ENCODE results near the gene TMEM273. TPM values are rescaled to one million over a fixed set of nuclear protein-coding genes. Genes with fewer than 3 reads are reported as not detected.

TMEM273 gene
- total and polyA plus RNA-seq, 4 donors, result 12.0 to 41.8 (median 17.5) TPM

GRCh38 chr10:49184642-49185111 lies 3.5 kb downstream of the TMEM273 start:
- no peak for DNase-seq
- no peak overlapping the region for H3K27ac ChIP-seq (ENCODE audit: low read depth in 1 of 2, low read length in 1 of 2)
- no peak overlapping the region for H3K4me3 ChIP-seq
- H3K9ac ChIP-seq (ENCODE audit: insufficient read depth in 1 of 2, low read length in 2 of 2), result no peak overlapping the region
- H3K36me3 ChIP-seq (ENCODE audit: control insufficient read depth in 4 of 4, insufficient read depth in 4 of 4, low read length in 4 of 4), result no peaks in the 10 kb centered on the region
- peaks cover 7 to 30% (median 12%) of the 10 kb centered on the region in 5 donors for H3K4me1 ChIP-seq (ENCODE audit: control insufficient read depth in 5 of 5, insufficient read depth in 5 of 5, low read length in 5 of 5)
- TF ChIP-seq CTCF (IDR thresholded peaks at IDR 0.05; ENCODE audit: control extremely low read depth, extremely low read depth), result no peak
- H3K9me3 ChIP-seq (ENCODE audit: control insufficient read depth in 4 of 4, insufficient read depth in 3 of 4, low read length in 3 of 4), result no peaks in the 10 kb centered on the region
- WGBS, 2 donors, result 24 to 57% methylated on average over 6 of the region's 6 CpGs
- H3K27me3 ChIP-seq (ENCODE audit: control insufficient read depth in 3 of 3, insufficient read depth in 3 of 3, low read length in 2 of 3), result peaks cover 0 to 3% (median 0%) of the 10 kb centered on the region in 3 donors
- ATAC-seq (ENCODE audit: insufficient read depth, low FRiP score), result no peak

DNA sequence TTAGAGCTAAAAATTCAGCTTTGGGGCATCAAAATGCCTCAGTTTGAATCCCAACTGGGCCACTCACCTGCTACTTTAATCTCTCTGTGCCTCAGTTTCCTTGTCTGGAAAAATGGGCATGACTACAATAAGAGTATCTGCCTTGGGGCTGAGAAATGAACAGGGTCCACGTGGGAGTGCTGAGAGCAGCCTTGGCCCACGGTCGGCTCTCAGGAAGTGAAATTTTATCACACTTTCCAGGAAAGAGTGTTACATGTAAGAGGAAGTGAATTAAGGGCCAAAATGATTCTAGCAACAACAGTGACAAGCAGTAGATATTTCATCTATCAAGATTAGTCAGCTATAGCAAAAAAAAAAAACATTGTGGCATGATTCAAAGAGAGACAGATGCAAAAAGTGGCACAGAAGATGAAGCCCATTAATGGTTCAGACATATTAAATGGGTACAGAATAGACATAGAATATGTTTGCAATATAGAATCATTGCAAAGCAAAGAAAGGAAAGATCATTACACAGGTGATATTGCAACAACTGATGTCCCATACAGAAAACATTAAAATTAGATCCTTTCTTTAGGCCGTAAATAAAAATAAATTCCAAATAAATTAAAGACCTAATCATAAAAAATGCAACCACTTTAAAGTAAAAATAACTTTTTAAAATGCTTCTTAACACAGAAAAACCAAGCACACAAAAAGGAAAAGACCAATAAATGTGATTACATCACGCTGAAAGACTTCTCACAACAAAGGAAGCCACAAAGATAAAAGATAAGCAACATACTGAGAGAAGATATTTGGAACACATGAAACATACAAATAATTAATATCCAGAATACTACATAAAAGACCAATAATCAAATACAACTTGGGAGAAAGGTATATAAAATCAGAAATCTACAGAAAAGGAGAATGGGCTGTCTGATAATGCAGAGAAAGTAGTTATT lies 4.3 kb downstream of the TMEM273 start:
- H3K27me3 ChIP-seq (ENCODE audit: control insufficient read depth in 3 of 3, insufficient read depth in 3 of 3, low read length in 2 of 3), result peaks cover 0 to 3% (median 0%) of the 10 kb centered on the region in 3 donors
- DNase-seq, result no peak
- 25 to 40% methylated on average over 5 of the region's 5 CpGs for WGBS, 2 donors
- no peaks in the 10 kb centered on the region for H3K9me3 ChIP-seq (ENCODE audit: control insufficient read depth in 4 of 4, insufficient read depth in 3 of 4, low read length in 3 of 4)
- ATAC-seq (ENCODE audit: insufficient read depth, low FRiP score), result no peak
- H3K9ac ChIP-seq (ENCODE audit: insufficient read depth in 1 of 2, low read length in 2 of 2), result no peak overlapping the region
- no peak for TF ChIP-seq CTCF (IDR thresholded peaks at IDR 0.05; ENCODE audit: control extremely low read depth, extremely low read depth)
- peak overlapping the region in 1 of 2 donors; percentile 20 for H3K27ac ChIP-seq (ENCODE audit: low read depth in 1 of 2, low read length in 1 of 2)
- no peaks in the 10 kb centered on the region for H3K36me3 ChIP-seq (ENCODE audit: control insufficient read depth in 4 of 4, insufficient read depth in 4 of 4, low read length in 4 of 4)
- no peak overlapping the region for H3K4me3 ChIP-seq
- peaks cover 7 to 29% (median 11%) of the 10 kb centered on the region in 5 donors for H3K4me1 ChIP-seq (ENCODE audit: control insufficient read depth in 5 of 5, insufficient read depth in 5 of 5, low read length in 5 of 5)

DNA sequence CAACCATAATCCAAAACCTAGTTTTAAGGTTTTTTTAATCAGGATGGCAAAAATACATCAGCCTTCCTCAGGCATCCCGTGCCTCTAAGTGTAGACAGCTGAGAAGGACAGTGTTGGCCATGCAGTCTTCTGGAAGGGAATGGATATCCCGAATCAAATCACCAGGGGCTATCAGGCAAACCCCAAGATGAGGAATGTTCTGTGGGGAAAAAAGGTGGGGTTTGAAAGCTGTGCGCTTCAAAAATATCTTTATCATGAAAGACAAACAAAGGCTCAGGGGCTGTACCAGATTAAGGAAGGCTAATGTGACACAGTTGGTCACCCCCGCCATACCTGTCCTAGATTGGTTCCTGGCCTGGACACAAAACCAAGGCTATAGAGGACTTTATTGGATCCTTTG lies 5.4 kb downstream of the TMEM273 start:
- Histone ChIP-seq H3K4me3 (no peak overlapping the region), H3K27me3 (ENCODE audit: control insufficient read depth in 3 of 3, insufficient read depth in 3 of 3, low read length in 2 of 3) (peaks cover 0 to 3% (median 0%) of the 10 kb centered on the region in 3 donors), H3K27ac (ENCODE audit: low read depth in 1 of 2, low read length in 1 of 2) (peak overlapping the region in 1 of 2 donors; percentile 20), H3K36me3 (ENCODE audit: control insufficient read depth in 4 of 4, insufficient read depth in 4 of 4, low read length in 4 of 4) (no peaks in the 10 kb centered on the region), H3K4me1 (ENCODE audit: control insufficient read depth in 5 of 5, insufficient read depth in 5 of 5, low read length in 5 of 5) (peaks cover 4 to 18% (median 8%) of the 10 kb centered on the region in 5 donors), H3K9ac (ENCODE audit: insufficient read depth in 1 of 2, low read length in 2 of 2) (no peak overlapping the region), H3K9me3 (ENCODE audit: control insufficient read depth in 4 of 4, insufficient read depth in 3 of 4, low read length in 3 of 4) (no peaks in the 10 kb centered on the region)
- no peak for TF ChIP-seq CTCF (IDR thresholded peaks at IDR 0.05; ENCODE audit: control extremely low read depth, extremely low read depth)
- DNase-seq (no peak), ATAC-seq (ENCODE audit: insufficient read depth, low FRiP score) (no peak)
- WGBS, 2 donors, result 93 to 95% methylated on average over 4 of the region's 4 CpGs
